DMS153 treated with DMSO at 0.1 percent for 48 hours (cell line): ENCODE measurements around the gene PPP1R16B.
"Not testable (repeated sequence)": the region's sequence is repeated elsewhere in the genome, so short reads cannot be mapped to it uniquely, and the experiment has no call there.

Experiments
- DNase-seq: peaks from one replicate; lab custom pipeline; 2025; ENCODE audit not compliant: unreplicated experiment; lab: John Stamatoyannopoulos, UW

Gene PPP1R16B

DNA sequence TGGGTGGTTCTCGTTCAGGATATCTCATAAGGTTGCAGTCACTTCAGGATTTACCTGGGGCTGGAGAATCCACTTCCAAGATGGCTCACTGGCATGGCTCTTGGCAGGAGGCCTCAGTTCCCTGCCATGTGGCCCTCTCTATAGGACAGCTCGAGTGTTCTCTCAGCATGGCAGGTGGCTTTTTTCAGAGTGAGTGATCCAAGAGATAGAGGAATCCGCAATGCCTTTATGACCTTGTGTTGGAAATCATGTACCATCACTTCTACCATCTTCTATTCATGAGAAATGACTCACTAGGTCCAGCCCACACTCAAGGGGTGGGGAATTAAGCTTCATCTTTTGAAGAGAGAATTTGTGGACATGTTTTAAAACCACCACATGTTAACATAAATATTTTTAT, 37.8 kb downstream of the PPP1R16B start:
- DNase-seq: no peak

DNA sequence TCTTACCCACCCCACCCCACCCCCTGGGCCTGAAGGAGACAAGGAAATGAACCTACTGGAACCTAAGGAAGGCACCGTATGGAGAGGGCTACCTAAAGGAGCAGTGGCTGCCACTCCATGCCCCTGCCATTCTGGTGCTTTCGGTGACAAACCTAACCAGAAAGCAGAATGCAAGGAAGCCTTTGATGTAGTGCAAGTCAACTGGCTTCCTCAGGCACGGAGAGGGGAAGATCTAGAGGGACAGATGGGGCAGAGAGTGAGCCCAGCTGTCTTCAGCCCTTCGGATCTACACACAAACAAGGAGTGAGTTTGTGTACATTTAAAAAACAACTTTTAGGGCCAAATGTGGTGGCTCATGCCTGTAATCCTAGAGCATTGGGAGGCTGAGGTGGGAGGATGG, 39.5 kb downstream of the PPP1R16B start:
- DNase-seq: no peak

DNA sequence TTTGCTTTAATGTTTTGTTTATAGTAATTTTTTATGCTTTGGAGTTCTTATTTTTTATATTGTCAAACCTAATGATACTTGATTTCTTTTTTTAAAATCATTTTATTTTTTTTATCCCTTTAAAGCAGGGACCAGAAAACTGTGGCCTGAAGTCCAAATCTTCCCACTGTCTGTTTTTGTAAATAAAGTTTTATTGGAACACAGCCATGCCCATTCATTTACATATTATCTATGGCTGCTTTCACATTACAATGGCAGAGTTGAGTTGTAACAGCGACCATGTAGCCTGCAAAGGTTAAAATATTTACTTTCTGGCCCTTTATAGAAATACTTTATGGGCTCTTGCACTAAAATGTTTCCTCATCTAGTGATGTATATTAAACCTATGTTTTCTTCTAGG, 42.3 kb downstream of the PPP1R16B start:
- DNase-seq: no peak

DNA sequence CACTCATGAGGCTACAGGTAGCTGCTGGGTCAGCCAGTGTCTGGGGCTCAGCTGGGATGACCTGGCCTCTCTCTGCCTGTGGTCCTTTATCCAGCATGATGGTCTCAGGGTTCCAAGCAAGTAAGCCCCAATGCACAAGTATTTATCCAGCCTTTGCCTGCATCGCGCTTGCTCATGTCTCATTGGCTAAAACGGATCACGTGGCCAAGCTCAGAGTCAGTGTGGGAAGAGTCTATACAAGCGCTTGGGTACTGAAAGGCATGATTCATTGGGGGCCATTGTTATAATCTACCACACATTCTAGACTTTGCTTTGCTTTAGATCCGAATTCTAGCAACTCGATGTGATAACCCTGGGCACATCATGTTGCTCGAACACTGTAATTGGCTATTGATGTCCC, 48.3 kb downstream of the PPP1R16B start:
- no peak for DNase-seq

DNA sequence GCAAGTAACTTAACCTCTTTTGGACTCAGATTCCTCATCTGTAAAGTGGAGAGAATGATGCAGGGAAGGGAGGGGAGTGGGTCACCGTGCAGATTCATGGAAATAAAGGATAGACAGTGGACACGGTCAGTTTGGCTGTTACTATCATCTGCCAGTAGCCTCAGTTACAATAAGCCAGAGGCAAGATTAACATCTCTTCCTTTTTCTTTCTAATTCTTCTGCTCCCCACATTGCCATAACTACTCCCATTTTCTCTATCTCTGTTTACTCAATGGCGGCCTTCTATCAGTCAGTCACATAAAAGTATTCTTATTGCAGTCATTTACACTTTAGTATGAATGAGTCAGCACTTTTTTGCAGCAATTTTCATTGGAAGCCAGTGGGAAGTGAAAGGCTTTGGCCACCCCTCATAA, 49.2 kb downstream of the PPP1R16B start:
- no peak for DNase-seq

DNA sequence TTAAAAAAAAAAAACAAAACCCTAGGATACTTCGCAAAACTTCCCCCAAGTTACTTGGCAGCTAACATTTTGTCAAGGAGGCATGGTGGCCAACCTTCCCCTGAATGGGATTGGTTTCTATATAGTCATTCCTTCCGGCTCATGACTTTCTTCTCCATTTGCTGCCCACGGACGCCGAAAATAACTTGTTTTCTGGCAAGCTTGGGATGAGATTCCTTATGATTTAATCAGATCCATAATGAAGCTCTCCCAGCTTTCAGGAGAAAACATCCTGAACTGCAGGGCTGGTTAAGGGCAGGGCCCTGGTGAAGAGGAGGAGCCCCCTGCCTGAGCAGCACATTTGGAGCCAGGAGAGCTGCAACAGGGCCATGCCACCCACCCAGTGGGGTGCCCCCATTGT, 49.9 kb downstream of the PPP1R16B start:
- DNase-seq: no peak

DNA sequence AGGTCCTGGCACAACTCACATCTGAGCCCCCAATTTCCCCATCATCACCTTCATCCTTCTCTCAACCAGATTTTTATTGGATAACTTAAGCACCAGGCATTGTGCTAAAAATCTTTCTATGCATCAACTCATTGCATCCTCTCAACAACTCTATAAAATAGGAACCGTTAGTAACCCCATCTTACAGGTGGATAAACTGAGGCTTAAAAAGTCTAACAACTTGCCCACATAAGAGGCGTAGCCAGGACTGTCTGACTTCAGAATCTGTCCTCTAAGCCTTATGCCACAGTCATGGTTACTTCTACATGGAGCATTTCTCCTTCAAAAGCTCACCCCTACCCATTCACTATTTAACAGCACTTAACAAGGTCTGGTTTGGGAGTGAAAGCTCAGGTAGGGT, 51.1 kb downstream of the PPP1R16B start:
- DNase-seq: no peak

DNA sequence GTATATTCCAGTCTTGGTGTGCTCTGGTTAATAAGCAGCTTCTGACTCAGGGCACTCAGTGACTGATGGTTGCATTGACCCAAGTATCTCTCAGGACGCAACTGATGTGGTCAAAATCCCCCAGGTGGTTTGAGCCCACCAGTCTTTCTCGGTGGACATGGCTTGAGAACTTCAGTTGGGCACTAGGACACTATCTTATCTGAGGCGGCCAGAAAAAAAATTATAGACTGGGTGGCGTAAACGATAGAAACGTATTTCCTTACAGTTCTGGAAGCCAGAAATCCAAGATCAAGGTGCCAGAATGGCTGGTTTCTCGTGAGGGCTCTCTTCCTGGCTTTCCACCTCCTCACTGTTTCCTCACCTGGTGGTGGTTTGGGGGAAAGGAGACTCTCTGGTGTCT, 52.2 kb downstream of the PPP1R16B start:
- no peak for DNase-seq

DNA sequence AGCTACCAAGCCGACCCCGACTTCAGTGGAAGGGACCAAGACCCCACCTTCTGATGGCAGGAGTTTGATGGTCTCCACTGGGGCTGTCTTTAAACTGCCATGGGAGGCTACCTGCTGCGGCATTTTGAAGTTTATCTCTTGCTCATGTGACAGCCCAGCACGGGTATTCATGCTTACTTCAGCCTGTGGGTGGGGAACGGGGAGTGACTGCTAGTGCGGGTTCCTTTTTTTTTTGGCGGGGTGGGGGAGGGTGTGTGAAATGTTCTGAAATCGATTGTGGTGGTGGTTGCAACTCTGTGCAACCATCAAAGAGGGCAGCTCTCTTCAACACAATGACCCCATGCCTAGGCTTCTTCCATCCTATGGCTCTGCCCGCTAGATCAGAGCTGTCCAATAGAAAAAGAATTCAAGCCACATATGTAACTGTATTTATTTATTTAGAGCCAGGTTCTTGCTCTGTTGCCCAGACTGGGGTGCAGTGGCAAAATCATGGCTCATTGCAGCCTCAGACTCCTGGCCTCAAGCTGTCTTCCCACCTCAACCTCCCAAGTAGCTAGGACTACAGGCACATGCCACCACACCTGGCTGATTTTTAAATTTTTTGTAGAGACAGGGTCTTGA, 53.7 kb downstream of the PPP1R16B start:
- no peak for DNase-seq

DNA sequence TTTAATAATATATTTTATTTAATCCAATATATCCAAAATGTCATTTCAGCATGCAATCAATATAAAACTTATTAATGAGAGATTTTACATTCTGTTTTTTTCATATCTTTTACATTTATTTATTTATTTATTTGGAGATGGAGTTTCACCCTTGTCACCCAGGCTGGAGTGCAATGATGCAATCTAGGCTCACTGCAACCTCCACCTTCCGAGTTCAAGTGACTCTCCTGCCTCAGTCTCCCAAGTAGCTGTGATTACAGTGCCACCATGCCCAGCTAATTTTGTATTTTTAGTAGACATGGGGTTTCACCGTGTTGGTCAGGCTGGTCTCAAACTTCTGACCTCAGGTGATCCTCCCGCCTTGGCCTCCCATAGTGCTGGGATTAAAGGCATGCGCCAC, 54.4 kb downstream of the PPP1R16B start:
- DNase-seq: not testable (repeated sequence)

DNA sequence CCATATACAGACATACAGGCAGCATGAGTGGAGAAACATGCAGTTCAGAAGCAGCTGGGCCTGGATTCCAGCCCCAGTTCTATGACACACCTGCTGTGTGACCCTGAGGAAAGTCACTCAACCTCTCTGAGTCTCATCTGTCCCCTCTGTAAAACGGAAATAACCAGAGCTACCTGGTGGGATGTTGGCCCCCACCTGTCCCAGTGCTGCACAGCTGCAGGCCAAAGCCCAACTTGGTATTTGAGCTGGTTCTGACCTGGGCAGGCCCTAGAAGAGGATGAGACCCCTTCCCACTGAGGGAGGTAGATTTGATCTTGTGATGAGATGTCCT, 55.5 kb downstream of the PPP1R16B start:
- no peak for DNase-seq

DNA sequence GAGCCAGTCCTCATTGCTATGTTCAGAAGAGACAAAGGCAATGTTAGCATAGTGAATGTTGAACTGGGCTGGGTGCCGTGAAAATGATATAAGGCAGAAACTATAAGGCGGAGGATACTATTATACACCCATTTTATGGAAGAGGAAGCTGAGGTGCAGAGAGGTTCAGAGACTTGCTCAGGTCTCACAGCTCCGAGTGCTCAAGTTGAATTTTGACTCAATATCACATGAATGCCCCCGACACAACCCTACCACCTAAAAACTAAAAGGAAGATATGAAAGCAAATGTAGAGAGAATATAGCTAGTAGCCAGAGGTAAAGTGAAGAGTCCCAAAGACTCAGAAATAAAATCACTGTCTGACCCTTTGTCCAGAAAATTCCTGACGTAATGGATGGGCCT, 56.7 kb downstream of the PPP1R16B start:
- no peak for DNase-seq

DNA sequence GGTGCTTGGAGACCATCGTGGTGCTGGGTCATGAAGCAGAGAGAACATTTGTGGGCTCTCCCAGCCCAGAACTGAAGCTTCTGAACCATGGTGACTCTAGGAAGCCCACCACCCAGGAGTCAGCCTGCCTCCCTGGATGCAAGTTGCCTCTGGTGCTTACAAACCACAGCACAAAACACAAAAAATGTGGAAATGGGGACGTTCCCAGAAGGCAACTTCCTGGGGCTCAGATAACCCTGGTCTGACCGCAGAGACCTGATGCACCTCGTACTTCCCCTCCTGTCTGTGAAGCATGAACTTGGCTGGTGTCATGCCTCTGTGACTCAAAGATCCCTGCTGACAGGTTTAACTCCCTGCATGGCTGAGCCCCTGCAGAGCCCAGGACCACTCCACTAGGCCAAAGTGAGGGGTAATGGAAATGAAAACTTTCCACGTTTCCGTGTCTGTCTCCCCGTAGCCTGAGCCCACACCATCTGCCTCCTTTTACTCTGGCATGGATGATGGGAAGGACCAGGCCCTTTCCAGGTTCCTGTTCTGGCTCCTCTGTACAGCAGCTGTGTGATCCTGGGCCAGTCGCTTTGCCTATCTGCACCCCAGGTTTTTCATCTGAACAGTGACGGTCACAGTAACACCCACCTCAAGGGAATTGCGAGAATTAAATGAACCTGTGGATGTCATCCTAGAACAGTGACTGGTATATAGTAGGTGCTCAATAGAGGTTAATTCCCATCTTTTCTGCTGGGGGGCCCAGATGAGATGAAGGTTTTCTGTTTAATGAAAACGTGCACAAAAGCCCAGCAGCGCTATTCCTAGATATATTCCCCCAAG, 57.7 kb downstream of the PPP1R16B start:
- DNase-seq: no peak

DNA sequence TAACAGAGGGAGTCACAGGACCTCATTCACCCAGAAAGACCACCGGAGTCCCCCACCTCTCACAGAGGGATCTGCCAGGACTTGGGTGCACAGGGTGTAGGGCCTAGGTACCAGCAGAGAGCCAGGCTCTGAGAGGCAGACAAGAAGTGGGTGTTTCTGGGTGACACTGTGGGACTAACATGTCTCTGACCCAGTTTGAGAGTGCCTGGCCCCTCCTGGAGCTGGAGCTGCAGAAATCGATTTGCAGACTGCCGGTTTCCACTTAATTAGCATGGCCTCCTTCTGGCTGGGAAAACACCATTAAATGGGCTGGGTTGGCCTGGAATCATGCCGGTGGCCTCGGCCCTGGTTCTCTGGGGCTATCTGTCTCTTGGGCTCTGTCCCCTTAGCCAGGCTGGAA, 59.2 kb downstream of the PPP1R16B start:
- no peak for DNase-seq

DNA sequence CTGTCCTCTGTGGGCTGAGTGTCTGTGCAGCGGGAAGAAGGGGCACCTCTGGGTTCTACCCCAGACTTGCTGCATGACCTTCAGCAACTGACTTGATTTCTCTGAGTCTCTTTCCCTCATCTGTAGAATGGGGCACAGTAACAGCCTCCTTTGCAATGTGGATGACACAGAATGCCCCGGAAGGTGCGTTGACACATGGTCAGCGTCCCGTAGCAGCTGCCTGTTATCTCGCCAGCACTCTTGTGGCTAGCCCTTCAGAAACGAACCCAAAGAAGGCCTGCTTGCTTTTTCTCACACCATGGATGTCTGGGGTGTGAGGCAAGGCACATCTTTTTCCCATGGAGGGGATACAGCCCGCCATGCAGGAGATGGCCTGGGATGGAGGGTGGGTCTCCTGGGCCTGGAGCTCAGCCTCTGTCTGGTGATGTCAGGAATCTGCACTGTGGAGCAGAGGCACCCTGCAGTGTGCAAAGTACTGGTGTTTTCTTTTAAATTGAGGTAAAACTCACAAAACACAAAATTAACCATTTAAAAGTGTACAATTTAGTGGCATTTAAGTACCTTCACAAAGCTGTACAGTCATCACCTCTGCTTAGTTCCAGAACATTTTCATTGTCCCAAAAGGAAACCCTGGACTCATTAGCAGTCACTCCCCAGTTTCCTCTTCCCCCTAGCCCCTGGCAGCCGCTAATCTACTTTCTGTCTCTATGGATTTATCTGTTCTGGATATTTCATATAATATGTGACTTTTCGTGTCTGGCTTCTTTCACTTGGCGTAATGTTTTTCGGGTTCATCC, 61.0 kb downstream of the PPP1R16B start:
- no peak for DNase-seq

DNA sequence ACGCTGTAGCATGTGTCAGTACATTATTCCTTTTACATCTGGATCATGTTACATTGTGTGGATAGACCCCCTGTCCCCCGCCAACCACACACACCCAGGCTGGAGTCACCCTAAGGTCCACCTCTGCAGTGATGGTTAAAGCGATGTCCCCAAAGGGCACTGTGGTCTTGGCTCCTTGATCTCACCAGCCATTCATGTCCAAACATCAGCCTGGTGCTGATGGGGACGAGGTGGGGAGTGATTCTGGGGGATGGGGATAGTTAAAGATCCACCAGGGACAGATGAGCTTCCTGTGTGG, 61.5 kb downstream of the PPP1R16B start:
- no peak for DNase-seq

DNA sequence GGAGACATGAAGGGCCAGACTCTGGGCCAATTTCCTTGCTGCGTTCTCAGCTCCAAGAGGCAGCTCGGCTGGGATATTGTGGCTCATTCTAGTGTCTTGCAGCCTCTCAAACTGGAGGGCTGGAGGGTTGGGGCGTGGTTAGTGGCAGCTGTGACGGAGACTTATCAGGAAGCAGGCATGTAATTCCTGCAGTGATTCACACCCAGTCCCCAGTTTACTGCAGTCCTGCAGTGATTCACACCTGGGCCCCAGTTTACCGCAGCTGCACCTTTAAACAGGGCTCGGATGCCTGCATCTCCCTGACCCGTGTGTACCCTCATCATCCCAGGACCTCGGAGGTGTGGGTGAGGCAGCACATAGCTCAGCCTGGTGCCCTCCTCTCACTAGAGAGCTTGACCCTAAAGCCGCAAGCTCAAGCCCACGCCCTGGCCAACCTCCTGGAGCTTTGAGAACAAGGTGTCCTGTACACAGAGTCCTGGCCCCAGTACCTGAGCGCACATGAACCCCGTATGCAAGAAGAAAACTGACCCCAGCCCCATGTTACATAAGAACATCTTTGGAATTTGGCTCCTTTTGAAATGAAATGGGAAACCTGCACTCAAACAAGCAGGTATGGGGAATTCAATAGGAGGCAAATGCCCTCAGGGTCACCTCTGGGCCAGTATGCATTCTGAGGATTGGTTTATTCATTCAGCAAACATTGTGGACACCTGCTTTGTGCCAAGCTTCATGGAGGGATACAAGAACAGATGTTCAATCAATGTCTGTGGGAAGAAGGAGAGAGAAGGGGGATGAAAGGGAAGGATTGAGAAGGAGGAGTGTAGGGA, 65.4 kb downstream of the PPP1R16B start:
- no peak for DNase-seq

DNA sequence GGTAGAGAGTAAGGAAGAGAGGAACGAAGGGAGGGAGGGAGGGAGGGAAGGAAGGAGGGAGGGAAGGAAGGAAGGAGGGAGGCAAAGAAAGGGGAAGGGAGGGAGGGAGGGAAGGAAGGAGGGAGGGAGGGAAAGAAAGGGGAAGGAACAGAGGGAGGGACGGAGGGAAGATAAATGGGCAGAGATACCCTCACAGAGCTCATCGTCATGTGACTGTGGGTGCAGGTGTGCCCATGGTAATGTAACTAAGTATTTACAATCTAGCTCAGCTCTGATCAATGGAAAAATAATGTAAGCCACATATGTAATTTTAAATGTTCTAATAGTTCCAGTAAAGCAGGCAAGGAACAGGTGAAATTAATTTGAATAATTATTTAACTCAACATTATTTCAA, 66.1 kb downstream of the PPP1R16B start:
- no peak for DNase-seq

DNA sequence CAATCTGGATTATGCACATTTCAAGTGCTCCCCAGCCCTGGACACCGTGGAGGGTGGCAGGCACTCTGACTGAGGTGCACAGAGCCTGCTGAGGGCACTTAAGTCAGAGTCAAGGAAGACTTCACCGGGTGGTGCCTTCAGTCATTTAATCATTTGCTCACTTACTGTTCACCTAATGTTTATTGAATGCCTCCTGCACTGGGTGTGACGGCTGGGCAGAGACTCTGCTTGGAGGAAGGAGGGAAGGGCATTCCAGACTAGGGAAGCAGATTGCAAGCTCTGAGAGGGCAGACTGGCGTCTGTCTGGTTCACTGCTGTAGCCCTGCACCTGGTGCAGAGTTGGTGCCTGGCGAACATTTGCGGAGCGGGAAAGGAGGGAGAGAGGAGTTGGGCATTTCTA, 66.5 kb downstream of the PPP1R16B start:
- no peak for DNase-seq

DNA sequence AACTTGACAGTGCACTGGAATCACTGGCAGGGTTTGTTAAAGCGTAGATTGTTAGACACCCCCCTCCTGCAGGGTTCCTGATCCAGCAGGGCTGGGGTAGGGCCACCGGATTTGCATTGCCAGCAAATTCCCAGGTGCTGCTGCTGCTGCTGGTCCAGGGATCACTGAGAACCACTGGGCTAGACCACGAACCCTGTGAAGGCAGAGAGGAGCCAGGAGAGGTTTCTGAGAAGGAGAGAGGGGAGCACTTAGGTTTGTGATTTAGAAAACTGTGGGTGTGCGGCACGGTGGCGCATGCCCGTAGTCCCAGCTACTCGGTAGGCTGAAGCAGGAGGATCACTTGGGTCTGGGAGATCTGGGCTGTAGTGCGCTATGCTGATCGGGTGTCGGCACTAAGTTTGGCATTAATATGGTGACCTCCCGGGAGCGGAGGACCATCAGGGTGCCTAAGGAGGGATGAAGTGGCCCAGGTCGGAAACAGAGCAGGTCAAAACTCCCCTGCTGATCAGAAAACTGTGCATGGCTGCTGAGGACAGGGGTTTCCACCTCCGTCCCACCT, 67.1 kb downstream of the PPP1R16B start:
- DNase-seq: no peak

DNA sequence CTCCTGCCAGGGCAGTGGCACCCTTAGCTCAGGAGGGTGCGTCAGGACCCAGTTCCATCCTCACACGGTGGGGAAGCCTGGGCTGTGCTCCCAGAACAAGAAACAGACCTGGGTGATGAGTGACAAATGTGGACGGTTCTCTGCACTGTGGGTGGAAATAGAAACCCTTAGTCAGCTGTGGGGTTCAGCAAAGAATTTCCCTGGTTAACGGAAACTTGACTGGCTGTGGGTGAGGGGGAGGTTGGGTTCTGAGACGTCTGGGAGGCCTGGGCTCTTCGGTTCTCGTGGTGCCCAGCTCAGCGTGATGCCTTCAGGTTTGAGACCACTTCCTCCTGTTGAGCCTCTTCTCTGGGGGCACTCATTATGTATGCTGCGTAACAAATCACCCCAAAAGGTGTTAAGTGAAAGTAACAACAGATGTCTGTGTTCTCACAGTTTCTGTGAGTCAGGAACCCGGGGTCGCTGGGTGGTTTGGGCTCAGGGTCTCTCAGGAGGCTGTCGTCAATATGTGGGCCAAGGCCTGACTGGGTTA, 67.6 kb downstream of the PPP1R16B start:
- DNase-seq: no peak
